ENCODE results near the gene ZNF414. TPM values are rescaled to one million over a fixed set of nuclear protein-coding genes. Genes with fewer than 3 reads are reported as not detected.

The ZNF414 gene
- total and polyA plus RNA-seq, 9 of the 15 experiments (the other 6 are each of a cell fraction or from before 2014, with no cell fraction given), result 0.03 to 27.2 (median 2.2) TPM; not detected in 2

DNA sequence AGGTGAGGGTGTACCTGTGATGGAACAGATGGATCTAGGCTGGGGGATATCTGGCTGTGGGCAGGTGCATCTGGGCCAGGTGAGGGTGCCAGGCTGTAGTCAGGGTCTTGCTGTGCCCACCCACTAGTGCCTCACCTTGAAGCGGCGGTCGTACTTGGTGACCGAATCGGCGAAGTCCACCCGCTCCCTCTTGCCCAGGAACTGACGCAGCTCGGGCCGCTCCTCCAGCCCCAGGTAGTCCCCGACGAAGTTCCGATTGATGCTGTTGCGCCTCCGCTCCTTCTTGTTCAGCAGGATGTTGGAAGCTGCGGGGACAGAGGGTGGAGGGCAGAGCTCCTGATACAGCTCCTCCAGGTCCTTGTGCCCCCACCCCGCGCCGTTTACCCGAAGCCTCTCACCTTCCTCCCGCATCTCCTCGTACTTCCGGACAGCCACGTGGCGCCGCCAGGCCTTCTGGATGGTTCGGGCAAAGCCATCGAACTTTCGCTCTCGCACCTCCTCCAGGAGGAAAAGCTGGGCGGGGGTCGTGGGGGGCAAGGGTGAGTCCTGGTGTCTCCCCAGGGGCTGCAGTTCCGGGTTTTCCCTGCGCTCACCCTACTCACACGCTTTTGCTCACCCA, 16.2 kb upstream of the ZNF414 start:
- FAIRE-seq (no peak), DNase-seq (ENCODE audit: extremely low read depth in 1 of 4, low spot score in 3 of 4) (no peak), ATAC-seq (no peak)
- H2AFZ ChIP-seq (ENCODE audit: low read depth, low read length), result no peak overlapping the region
- no peaks in the 10 kb centered on the region for H3K9me3 ChIP-seq (replicated peaks; ENCODE audit: control insufficient read depth, insufficient read depth, low read depth, low read length)
- no peaks in the 10 kb centered on the region for H4K20me1 ChIP-seq (replicated peaks; ENCODE audit: control insufficient read depth, insufficient read depth, low read length)
- no peaks in the 10 kb centered on the region for H3K9me1 ChIP-seq (ENCODE audit: control insufficient read depth, insufficient read depth, low read length)
- BruUV-seq (replicated peaks), result no TSS peak
- ChIA-PET CTCF (ENCODE audit: low intra/inter-chr PET ratio) (no interaction called here), POLR2A (interaction anchor here (1.0 kb wide), 2 partner anchors 9 to 15 kb away, joined by 3 to 4 read pairs; no protein-coding TSS in a partner anchor)
- peaks cover 0 to 22% of the 10 kb centered on the region in 2 experiments; a peak in 2 of 5 replicates for H3K27me3 ChIP-seq (ENCODE audit: control insufficient read depth in 2 of 2, insufficient read depth in 2 of 2, low read length in 2 of 2)
- H3K36me3 ChIP-seq (ENCODE audit: control insufficient read depth, insufficient read depth, low read length), result no peaks in the 10 kb centered on the region
- H3K4me2 ChIP-seq (ENCODE audit: insufficient read depth, low read length), result no peak overlapping the region
- in situ Hi-C loops (cut with MboI) (no loop called here), intact Hi-C loops (cut with micrococcal nuclease) (no loop called here)
- no peak overlapping the region for H3K4me3 ChIP-seq
- H3K9ac ChIP-seq (ENCODE audit: insufficient read depth in 1 of 2, low read depth in 2 of 2, low read length in 2 of 2), result peak overlapping the region in 1 of 2 experiments; percentile 58; a peak in 1 of 4 replicates
- H3K4me1 ChIP-seq (replicated peaks in 1 of 2; ENCODE audit: control insufficient read depth in 2 of 2, insufficient read depth in 2 of 2, low read length in 2 of 2), result peaks cover 0 to 17% of the 10 kb centered on the region in 2 experiments; a peak in 3 of 5 replicates
- no peak overlapping the region for H3K27ac ChIP-seq (ENCODE audit: extremely low read depth, low read depth, low read length)
- H3K79me2 ChIP-seq (ENCODE audit: control insufficient read depth, insufficient read depth, low read length), result no peaks in the 10 kb centered on the region
- WGBS (ENCODE audit: insufficient coverage, low coverage, missing lambda C conversion rate), result 62% methylated on average over 22 of the region's 35 CpGs
- TF ChIP-seq BMI1 (IDR thresholded peaks at IDR 0.05; ENCODE audit: low read length), result no peak
- no peak for TF ChIP-seq POLR2AphosphoS2 (IDR thresholded peaks at IDR 0.05; ENCODE audit: low read length)
- TF ChIP-seq, protein P1, sequence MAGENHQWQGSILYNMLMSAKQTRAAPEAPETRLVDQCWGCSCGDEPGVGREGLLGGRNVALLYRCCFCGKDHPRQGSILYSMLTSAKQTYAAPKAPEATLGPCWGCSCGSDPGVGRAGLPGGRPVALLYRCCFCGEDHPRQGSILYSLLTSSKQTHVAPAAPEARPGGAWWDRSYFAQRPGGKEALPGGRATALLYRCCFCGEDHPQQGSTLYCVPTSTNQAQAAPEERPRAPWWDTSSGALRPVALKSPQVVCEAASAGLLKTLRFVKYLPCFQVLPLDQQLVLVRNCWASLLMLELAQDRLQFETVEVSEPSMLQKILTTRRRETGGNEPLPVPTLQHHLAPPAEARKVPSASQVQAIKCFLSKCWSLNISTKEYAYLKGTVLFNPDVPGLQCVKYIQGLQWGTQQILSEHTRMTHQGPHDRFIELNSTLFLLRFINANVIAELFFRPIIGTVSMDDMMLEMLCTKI (IDR thresholded peaks at IDR 0.05; ENCODE audit: partially characterized antibody), result no peak
- TF ChIP-seq TCF7 (IDR thresholded peaks at IDR 0.05; ENCODE audit: borderline replicate concordance), result no peak
- TF ChIP-seq, protein P2, sequence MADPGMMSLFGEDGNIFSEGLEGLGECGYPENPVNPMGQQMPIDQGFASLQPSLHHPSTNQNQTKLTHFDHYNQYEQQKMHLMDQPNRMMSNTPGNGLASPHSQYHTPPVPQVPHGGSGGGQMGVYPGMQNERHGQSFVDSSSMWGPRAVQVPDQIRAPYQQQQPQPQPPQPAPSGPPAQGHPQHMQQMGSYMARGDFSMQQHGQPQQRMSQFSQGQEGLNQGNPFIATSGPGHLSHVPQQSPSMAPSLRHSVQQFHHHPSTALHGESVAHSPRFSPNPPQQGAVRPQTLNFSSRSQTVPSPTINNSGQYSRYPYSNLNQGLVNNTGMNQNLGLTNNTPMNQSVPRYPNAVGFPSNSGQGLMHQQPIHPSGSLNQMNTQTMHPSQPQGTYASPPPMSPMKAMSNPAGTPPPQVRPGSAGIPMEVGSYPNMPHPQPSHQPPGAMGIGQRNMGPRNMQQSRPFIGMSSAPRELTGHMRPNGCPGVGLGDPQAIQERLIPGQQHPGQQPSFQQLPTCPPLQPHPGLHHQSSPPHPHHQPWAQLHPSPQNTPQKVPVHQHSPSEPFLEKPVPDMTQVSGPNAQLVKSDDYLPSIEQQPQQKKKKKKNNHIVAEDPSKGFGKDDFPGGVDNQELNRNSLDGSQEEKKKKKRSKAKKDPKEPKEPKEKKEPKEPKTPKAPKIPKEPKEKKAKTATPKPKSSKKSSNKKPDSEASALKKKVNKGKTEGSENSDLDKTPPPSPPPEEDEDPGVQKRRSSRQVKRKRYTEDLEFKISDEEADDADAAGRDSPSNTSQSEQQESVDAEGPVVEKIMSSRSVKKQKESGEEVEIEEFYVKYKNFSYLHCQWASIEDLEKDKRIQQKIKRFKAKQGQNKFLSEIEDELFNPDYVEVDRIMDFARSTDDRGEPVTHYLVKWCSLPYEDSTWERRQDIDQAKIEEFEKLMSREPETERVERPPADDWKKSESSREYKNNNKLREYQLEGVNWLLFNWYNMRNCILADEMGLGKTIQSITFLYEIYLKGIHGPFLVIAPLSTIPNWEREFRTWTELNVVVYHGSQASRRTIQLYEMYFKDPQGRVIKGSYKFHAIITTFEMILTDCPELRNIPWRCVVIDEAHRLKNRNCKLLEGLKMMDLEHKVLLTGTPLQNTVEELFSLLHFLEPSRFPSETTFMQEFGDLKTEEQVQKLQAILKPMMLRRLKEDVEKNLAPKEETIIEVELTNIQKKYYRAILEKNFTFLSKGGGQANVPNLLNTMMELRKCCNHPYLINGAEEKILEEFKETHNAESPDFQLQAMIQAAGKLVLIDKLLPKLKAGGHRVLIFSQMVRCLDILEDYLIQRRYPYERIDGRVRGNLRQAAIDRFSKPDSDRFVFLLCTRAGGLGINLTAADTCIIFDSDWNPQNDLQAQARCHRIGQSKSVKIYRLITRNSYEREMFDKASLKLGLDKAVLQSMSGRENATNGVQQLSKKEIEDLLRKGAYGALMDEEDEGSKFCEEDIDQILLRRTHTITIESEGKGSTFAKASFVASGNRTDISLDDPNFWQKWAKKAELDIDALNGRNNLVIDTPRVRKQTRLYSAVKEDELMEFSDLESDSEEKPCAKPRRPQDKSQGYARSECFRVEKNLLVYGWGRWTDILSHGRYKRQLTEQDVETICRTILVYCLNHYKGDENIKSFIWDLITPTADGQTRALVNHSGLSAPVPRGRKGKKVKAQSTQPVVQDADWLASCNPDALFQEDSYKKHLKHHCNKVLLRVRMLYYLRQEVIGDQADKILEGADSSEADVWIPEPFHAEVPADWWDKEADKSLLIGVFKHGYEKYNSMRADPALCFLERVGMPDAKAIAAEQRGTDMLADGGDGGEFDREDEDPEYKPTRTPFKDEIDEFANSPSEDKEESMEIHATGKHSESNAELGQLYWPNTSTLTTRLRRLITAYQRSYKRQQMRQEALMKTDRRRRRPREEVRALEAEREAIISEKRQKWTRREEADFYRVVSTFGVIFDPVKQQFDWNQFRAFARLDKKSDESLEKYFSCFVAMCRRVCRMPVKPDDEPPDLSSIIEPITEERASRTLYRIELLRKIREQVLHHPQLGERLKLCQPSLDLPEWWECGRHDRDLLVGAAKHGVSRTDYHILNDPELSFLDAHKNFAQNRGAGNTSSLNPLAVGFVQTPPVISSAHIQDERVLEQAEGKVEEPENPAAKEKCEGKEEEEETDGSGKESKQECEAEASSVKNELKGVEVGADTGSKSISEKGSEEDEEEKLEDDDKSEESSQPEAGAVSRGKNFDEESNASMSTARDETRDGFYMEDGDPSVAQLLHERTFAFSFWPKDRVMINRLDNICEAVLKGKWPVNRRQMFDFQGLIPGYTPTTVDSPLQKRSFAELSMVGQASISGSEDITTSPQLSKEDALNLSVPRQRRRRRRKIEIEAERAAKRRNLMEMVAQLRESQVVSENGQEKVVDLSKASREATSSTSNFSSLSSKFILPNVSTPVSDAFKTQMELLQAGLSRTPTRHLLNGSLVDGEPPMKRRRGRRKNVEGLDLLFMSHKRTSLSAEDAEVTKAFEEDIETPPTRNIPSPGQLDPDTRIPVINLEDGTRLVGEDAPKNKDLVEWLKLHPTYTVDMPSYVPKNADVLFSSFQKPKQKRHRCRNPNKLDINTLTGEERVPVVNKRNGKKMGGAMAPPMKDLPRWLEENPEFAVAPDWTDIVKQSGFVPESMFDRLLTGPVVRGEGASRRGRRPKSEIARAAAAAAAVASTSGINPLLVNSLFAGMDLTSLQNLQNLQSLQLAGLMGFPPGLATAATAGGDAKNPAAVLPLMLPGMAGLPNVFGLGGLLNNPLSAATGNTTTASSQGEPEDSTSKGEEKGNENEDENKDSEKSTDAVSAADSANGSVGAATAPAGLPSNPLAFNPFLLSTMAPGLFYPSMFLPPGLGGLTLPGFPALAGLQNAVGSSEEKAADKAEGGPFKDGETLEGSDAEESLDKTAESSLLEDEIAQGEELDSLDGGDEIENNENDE (IDR thresholded peaks at IDR 0.05; ENCODE audit: low read depth, low read length), result no peak
- TF ChIP-seq, protein P3, sequence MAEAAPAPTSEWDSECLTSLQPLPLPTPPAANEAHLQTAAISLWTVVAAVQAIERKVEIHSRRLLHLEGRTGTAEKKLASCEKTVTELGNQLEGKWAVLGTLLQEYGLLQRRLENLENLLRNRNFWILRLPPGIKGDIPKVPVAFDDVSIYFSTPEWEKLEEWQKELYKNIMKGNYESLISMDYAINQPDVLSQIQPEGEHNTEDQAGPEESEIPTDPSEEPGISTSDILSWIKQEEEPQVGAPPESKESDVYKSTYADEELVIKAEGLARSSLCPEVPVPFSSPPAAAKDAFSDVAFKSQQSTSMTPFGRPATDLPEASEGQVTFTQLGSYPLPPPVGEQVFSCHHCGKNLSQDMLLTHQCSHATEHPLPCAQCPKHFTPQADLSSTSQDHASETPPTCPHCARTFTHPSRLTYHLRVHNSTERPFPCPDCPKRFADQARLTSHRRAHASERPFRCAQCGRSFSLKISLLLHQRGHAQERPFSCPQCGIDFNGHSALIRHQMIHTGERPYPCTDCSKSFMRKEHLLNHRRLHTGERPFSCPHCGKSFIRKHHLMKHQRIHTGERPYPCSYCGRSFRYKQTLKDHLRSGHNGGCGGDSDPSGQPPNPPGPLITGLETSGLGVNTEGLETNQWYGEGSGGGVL (CRISPR knock-in tag; IDR thresholded peaks at IDR 0.05), result no peak
- TF ChIP-seq SRF (CRISPR knock-in tag; IDR thresholded peaks at IDR 0.05), result no peak

All from K562 (cell line).